Measurements from ENCODE around the gene IRGC.
A peak's percentile ranks its signal among the peaks of the same experiment; 100 is the strongest.
"Not testable (repeated sequence)": the region's sequence is repeated elsewhere in the genome, so short reads cannot be mapped to it uniquely, and the experiment has no call there.

IRGC gene

GRCh38 chr19:43759515-43759914, 43.6 kb downstream of the IRGC start:
- DNase-seq, result no peak

GRCh38 chr19:43760941-43761340, 45.1 kb downstream of the IRGC start:
- no peak for DNase-seq

- no peak for DNase-seq
Observed at GRCh38 chr19:43762814-43763213, 46.9 kb downstream of the IRGC start.

- no peak for DNase-seq
Observed at GRCh38 chr19:43763473-43763939, 47.6 kb downstream of the IRGC start.

GRCh38 chr19:43764684-43765083, 48.8 kb downstream of the IRGC start:
- not testable (repeated sequence) for DNase-seq

- peak; percentile 83 for DNase-seq
Observed at GRCh38 chr19:43765109-43765876, 49.4 kb downstream of the IRGC start.

GRCh38 chr19:43766755-43767043, 50.8 kb downstream of the IRGC start:
- no peak for DNase-seq

- DNase-seq, result no peak
Observed at GRCh38 chr19:43767316-43767715, 51.4 kb downstream of the IRGC start.

- DNase-seq, result no peak
Observed at GRCh38 chr19:43767818-43768217, 51.9 kb downstream of the IRGC start.

- no peak for DNase-seq
Observed at GRCh38 chr19:43768273-43769050, 52.6 kb downstream of the IRGC start.

- DNase-seq, result no peak
Observed at GRCh38 chr19:43769256-43769655, 53.4 kb downstream of the IRGC start.

All from CD4-positive, alpha-beta T cell treated with Interleukin-6 for 4 hours (primary cell).